ENCODE data around the gene LPIN2.

Gene LPIN2

GRCh38 chr18:2979129-2979528, 33.8 kb downstream of the LPIN2 start:
- no peak for FAIRE-seq
- TF ChIP-seq CTCF (IDR thresholded peaks at IDR 0.05; ENCODE audit: insufficient read depth, missing control alignments): no peak
- no peak for DNase-seq (ENCODE audit: insufficient read length, low spot score)

- DNase-seq (ENCODE audit: insufficient read length, low spot score) (no peak), FAIRE-seq (no peak)
- no peak for TF ChIP-seq CTCF (IDR thresholded peaks at IDR 0.05; ENCODE audit: insufficient read depth, missing control alignments)
Observed at GRCh38 chr18:2978661-2979106, 34.3 kb downstream of the LPIN2 start.

GRCh38 chr18:2978208-2978607, 34.7 kb downstream of the LPIN2 start:
- FAIRE-seq: no peak
- TF ChIP-seq CTCF (IDR thresholded peaks at IDR 0.05; ENCODE audit: insufficient read depth, missing control alignments): no peak
- no peak for DNase-seq (ENCODE audit: insufficient read length, low spot score)

- DNase-seq (ENCODE audit: insufficient read length, low spot score) (no peak), FAIRE-seq (no peak)
- no peak for TF ChIP-seq CTCF (IDR thresholded peaks at IDR 0.05; ENCODE audit: insufficient read depth, missing control alignments)
Observed at GRCh38 chr18:2976218-2977132, 36.5 kb downstream of the LPIN2 start.

- DNase-seq (ENCODE audit: insufficient read length, low spot score) (no peak), FAIRE-seq (no peak)
- TF ChIP-seq CTCF (IDR thresholded peaks at IDR 0.05; ENCODE audit: insufficient read depth, missing control alignments): no peak
Observed at GRCh38 chr18:2974731-2975130, 38.2 kb downstream of the LPIN2 start.

GRCh38 chr18:2971741-2972552, 41.0 kb downstream of the LPIN2 start:
- DNase-seq (ENCODE audit: insufficient read length, low spot score) (no peak), FAIRE-seq (no peak)
- no peak for TF ChIP-seq CTCF (IDR thresholded peaks at IDR 0.05; ENCODE audit: insufficient read depth, missing control alignments)
